Measurements from ENCODE around the gene LRRC41. TPM values are rescaled to one million over a fixed set of nuclear protein-coding genes. Genes with fewer than 3 reads are reported as not detected.
"Not testable (repeated sequence)": the region's sequence is repeated elsewhere in the genome, so short reads cannot be mapped to it uniquely, and the experiment has no call there.

LRRC41 gene
- polyA plus RNA-seq, 6 donors from 2014 or later, result 35.6 to 52.5 (median 46.0) TPM

- H3K36me3 Mint-ChIP-seq, result peaks cover 0 to under 1% of the 10 kb centered on the region in 2 donors
- no peak overlapping the region for H3K4me3 Mint-ChIP-seq
- peaks cover 12 to 23% (median 18%) of the 10 kb centered on the region in 3 donors for H3K4me1 Mint-ChIP-seq
- H3K9me3 Mint-ChIP-seq, result peaks cover 0 to 4% (median 0%) of the 10 kb centered on the region in 7 donors
- H3K27me3 Mint-ChIP-seq, result no peaks in the 10 kb centered on the region
- no peak overlapping the region for H3K27ac Mint-ChIP-seq
- DNase-seq (no peak), ATAC-seq (ENCODE audit: low read depth in 2 of 2) (no peak)
These were observed 31.7 kb upstream of the LRRC41 start for GRCh38 chr1:46335081-46335480.

- Mint-ChIP-seq H3K27me3 (no peaks in the 10 kb centered on the region), H3K27ac (no peak overlapping the region), H3K4me3 (peak overlapping the region in 1 of 8 donors; percentile 35), H3K4me1 (peaks cover 8 to 16% (median 13%) of the 10 kb centered on the region in 3 donors), H3K36me3 (no peaks in the 10 kb centered on the region), H3K9me3 (no peaks in the 10 kb centered on the region)
- ATAC-seq (ENCODE audit: low read depth in 2 of 2) (no peak), DNase-seq (no peak)
These were observed 30.6 kb upstream of the LRRC41 start for GRCh38 chr1:46334030-46334384.

GRCh38 chr1:46333300-46334029 lies 30.0 kb upstream of the LRRC41 start:
- Mint-ChIP-seq H3K4me3 (peak overlapping the region in 1 of 8 donors; percentile 35), H3K4me1 (peaks cover 8 to 16% (median 13%) of the 10 kb centered on the region in 3 donors)

GRCh38 chr1:46331786-46332540 lies 28.5 kb upstream of the LRRC41 start:
- not testable (repeated sequence) for H3K36me3 Mint-ChIP-seq, H3K27me3 Mint-ChIP-seq, H3K9me3 Mint-ChIP-seq
- Mint-ChIP-seq H3K27ac (peak overlapping the region; percentile 89 to 97 (median 96)), H3K4me1 (peaks cover 8 to 16% (median 13%) of the 10 kb centered on the region in 3 donors), H3K4me3 (peak overlapping the region in 4 of 8 donors; percentile 31 to 69 (median 36))
- DNase-seq (peak; percentile 48), ATAC-seq (ENCODE audit: low read depth in 2 of 2) (peak; percentile 27 to 61)

More at GRCh38 chr1:46333300-46334029, 30.0 kb upstream of the LRRC41 start:
- H3K36me3 Mint-ChIP-seq, result no peaks in the 10 kb centered on the region
- H3K27me3 Mint-ChIP-seq, result no peaks in the 10 kb centered on the region
- H3K9me3 Mint-ChIP-seq, result no peaks in the 10 kb centered on the region
- ATAC-seq (ENCODE audit: low read depth in 2 of 2), result peak; percentile 32 to 55
- H3K27ac Mint-ChIP-seq, result peak overlapping the region in 1 of 6 donors; percentile 89
- DNase-seq, result no peak

- Mint-ChIP-seq H3K27ac (peak overlapping the region in 1 of 6 donors; percentile 89), H3K9me3 (peaks cover 1 to 21% (median 6%) of the 10 kb centered on the region in 7 donors), H3K4me1 (peaks cover 8 to 21% (median 13%) of the 10 kb centered on the region in 3 donors)
- ATAC-seq (ENCODE audit: low read depth in 2 of 2); H3K27me3 Mint-ChIP-seq; H3K4me3 Mint-ChIP-seq; H3K36me3 Mint-ChIP-seq; DNase-seq: not testable (repeated sequence)
These were observed 27.0 kb upstream of the LRRC41 start for GRCh38 chr1:46330381-46330780.

GRCh38 chr1:46329807-46330206 lies 26.4 kb upstream of the LRRC41 start:
- H3K27me3 Mint-ChIP-seq; H3K4me3 Mint-ChIP-seq; ATAC-seq (ENCODE audit: low read depth in 2 of 2); H3K36me3 Mint-ChIP-seq; DNase-seq: not testable (repeated sequence)
- peak overlapping the region in 1 of 6 donors; percentile 62 for H3K27ac Mint-ChIP-seq
- peaks cover 2 to 26% (median 8%) of the 10 kb centered on the region in 7 donors for H3K9me3 Mint-ChIP-seq
- peaks cover 8 to 25% (median 13%) of the 10 kb centered on the region in 3 donors for H3K4me1 Mint-ChIP-seq

- not testable (repeated sequence) for ATAC-seq (ENCODE audit: low read depth in 2 of 2); H3K27me3 Mint-ChIP-seq; H3K27ac Mint-ChIP-seq; H3K36me3 Mint-ChIP-seq; DNase-seq; H3K4me3 Mint-ChIP-seq
- H3K9me3 Mint-ChIP-seq, result peaks cover 2 to 26% (median 8%) of the 10 kb centered on the region in 7 donors
- H3K4me1 Mint-ChIP-seq, result peaks cover 8 to 25% (median 13%) of the 10 kb centered on the region in 3 donors
These were observed 24.8 kb upstream of the LRRC41 start for GRCh38 chr1:46328182-46328581.

- not testable (repeated sequence) for H3K27me3 Mint-ChIP-seq, H3K36me3 Mint-ChIP-seq, H3K4me3 Mint-ChIP-seq, DNase-seq
- ATAC-seq (ENCODE audit: low read depth in 2 of 2), result peak in 1 of 2 donors; percentile 30
- peaks cover 2 to 26% (median 8%) of the 10 kb centered on the region in 7 donors for H3K9me3 Mint-ChIP-seq
- peaks cover 0 to 11% (median 6%) of the 10 kb centered on the region in 3 donors for H3K4me1 Mint-ChIP-seq
- H3K27ac Mint-ChIP-seq, result peak overlapping the region in 4 of 6 donors; percentile 32 to 85 (median 44)
These were observed 22.1 kb upstream of the LRRC41 start for GRCh38 chr1:46325285-46326076.

GRCh38 chr1:46322191-46322590 lies 18.8 kb upstream of the LRRC41 start:
- not testable (repeated sequence) for H3K27ac Mint-ChIP-seq; DNase-seq; H3K36me3 Mint-ChIP-seq; ATAC-seq (ENCODE audit: low read depth in 2 of 2); H3K4me3 Mint-ChIP-seq; H3K27me3 Mint-ChIP-seq
- peaks cover 0 to 11% (median 6%) of the 10 kb centered on the region in 3 donors for H3K4me1 Mint-ChIP-seq
- H3K9me3 Mint-ChIP-seq, result peaks cover 2 to 22% (median 8%) of the 10 kb centered on the region in 7 donors

GRCh38 chr1:46319960-46320914 lies 16.8 kb upstream of the LRRC41 start:
- H3K27me3 Mint-ChIP-seq; H3K4me3 Mint-ChIP-seq; H3K36me3 Mint-ChIP-seq; ATAC-seq (ENCODE audit: low read depth in 2 of 2); H3K4me1 Mint-ChIP-seq; H3K27ac Mint-ChIP-seq; DNase-seq; H3K9me3 Mint-ChIP-seq: not testable (repeated sequence)

- H3K36me3 Mint-ChIP-seq, result peaks cover 7 to 11% of the 10 kb centered on the region in 2 donors
- ATAC-seq (ENCODE audit: low read depth in 2 of 2); H3K4me1 Mint-ChIP-seq; H3K9me3 Mint-ChIP-seq; H3K27me3 Mint-ChIP-seq; H3K27ac Mint-ChIP-seq; DNase-seq; H3K4me3 Mint-ChIP-seq: not testable (repeated sequence)
These were observed 15.9 kb upstream of the LRRC41 start for GRCh38 chr1:46319301-46319700.

- Mint-ChIP-seq H3K36me3 (peaks cover 8 to 11% of the 10 kb centered on the region in 2 donors), H3K27me3 (no peaks in the 10 kb centered on the region), H3K4me1 (peaks cover 0 to 6% (median 2%) of the 10 kb centered on the region in 3 donors), H3K27ac (no peak overlapping the region), H3K9me3 (no peaks in the 10 kb centered on the region), H3K4me3 (no peak overlapping the region)
- DNase-seq (no peak), ATAC-seq (ENCODE audit: low read depth in 2 of 2) (no peak)
These were observed 13.9 kb upstream of the LRRC41 start for GRCh38 chr1:46317323-46317722.

Data from naive B cell (primary cell).